Endothelial cell of umbilical vein (primary cell): ENCODE results near the gene ISL1. TPM values are rescaled to one million over a fixed set of nuclear protein-coding genes. Genes with fewer than 3 reads are reported as not detected.

Experiments
- BruUV-seq: library from RNA; stranded (reverse); fragments of 400-500 nt; replicated peaks from 2 replicates; lab custom pipeline; 2021; lab: Mats Ljungman, UMichigan
- CTCF ChIA-PET: fragments of 300-600, 350-600 bp; sonication (Branson Sonifier 250); formaldehyde crosslinking; loops from one replicate; lab custom pipeline; 2021; ENCODE audit warnings: antibody characterized with exemption, inconsistent platforms; lab: Charles Lee
- POLR2A ChIA-PET: fragments of 300-600, 350-600 bp; sonication (Branson Sonifier 250); formaldehyde crosslinking; loops from one replicate; lab custom pipeline; 2021; ENCODE audit warnings: antibody characterized with exemption, inconsistent platforms; lab: Charles Lee
- DNase-seq: peaks from one replicate; pipeline ENCODE4 v3.0.0-alpha.2; 2011; ENCODE audit warnings: low read depth, low spot score
- FAIRE-seq: peaks from 2 replicates; lab custom pipeline; 2011; peaks lifted over from hg19 to GRCh38; lab: Jason Lieb, UNC
- H2AFZ ChIP-seq: 2 replicates; pipeline ENCODE4 v1.6.0; 2012; ENCODE audit warnings: low read depth, low read length, control low read depth, inconsistent platforms
- H3K27ac ChIP-seq: 2 replicates; pipeline ENCODE4 v1.5.1; 2011; ENCODE audit warnings: low read depth, mild to moderate bottlenecking, control low read depth, low read length, moderate library complexity; ENCODE audit not compliant: insufficient read depth
- H3K27me3 ChIP-seq, 2 experiments: 2 replicates each; pipeline versions ENCODE4 v1.6.0 to v1.6.1; 2011; ENCODE audit warnings: low read length in 2 of 2, mixed read lengths in 1 of 2; ENCODE audit not compliant: control insufficient read depth in 2 of 2, insufficient read depth in 2 of 2
- H3K36me3 ChIP-seq, 2 experiments: 2 replicates in 1 of 2; 3 replicates in 1 of 2; pipeline ENCODE4 v1.5.1; 2011; ENCODE audit warnings: low read length in 2 of 2, mild to moderate bottlenecking in 1 of 2, moderate library complexity in 1 of 2; ENCODE audit not compliant: control insufficient read depth in 2 of 2, insufficient read depth in 2 of 2; ENCODE audit errors: extremely low read depth in 1 of 2
- H3K4me1 ChIP-seq: 3 replicates; pipeline ENCODE4 v1.5.1; 2011; ENCODE audit warnings: mild to moderate bottlenecking, low read length; ENCODE audit not compliant: control insufficient read depth, insufficient read depth; ENCODE audit errors: extremely low read depth
- H3K4me2 ChIP-seq: 2 replicates; pipeline ENCODE4 v1.6.1; 2011; ENCODE audit warnings: low read length, control low read depth, mixed read lengths; ENCODE audit not compliant: insufficient read depth
- H3K4me3 ChIP-seq, 3 experiments: fragments of 200-600 bp in 1 of 3; sonication (generic), shearing (Covaris generic) in 1 of 3; replicated peaks in 1 of 3; 2 replicates each; pipeline ENCODE4 v1.5.1; 2011 to 2016; ENCODE audit warnings: control low read depth in 3 of 3, low read length in 3 of 3, mild to moderate bottlenecking in 2 of 3, inconsistent platforms in 1 of 3, low read depth in 1 of 3, moderate library complexity in 1 of 3; ENCODE audit not compliant: insufficient read depth in 1 of 3
- H3K79me2 ChIP-seq: 2 replicates; pipeline ENCODE4 v1.6.0; 2012; ENCODE audit warnings: low read length, inconsistent platforms; ENCODE audit not compliant: control insufficient read depth, insufficient read depth
- H3K9ac ChIP-seq: replicated peaks from 2 replicates; pipeline ENCODE3; 2011; ENCODE audit warnings: low read length, control low read depth; ENCODE audit not compliant: insufficient read depth; ENCODE audit errors: extremely low read depth
- H3K9me1 ChIP-seq: replicated peaks from 3 replicates; pipeline ENCODE4 v1.6.0; 2011; ENCODE audit warnings: mild to moderate bottlenecking, low read length; ENCODE audit not compliant: control insufficient read depth, insufficient read depth; ENCODE audit errors: extremely low read depth
- H3K9me3 ChIP-seq: replicated peaks from 2 replicates; pipeline ENCODE4 v1.5.1; 2012; ENCODE audit warnings: low read length, inconsistent platforms; ENCODE audit not compliant: control insufficient read depth, insufficient read depth
- H4K20me1 ChIP-seq: replicated peaks from 2 replicates; pipeline ENCODE3; 2011; ENCODE audit warnings: mild to moderate bottlenecking, low read length; ENCODE audit not compliant: control insufficient read depth, insufficient read depth; ENCODE audit errors: extremely low read depth
- CTCF ChIP-seq, 2 donors: IDR thresholded peaks; 1 replicate in 1 of 2; 2 replicates in 1 of 2; pipeline ENCODE4 v1.5.1; 2011; ENCODE audit warnings: low read length in 2 of 2, mild to moderate bottlenecking in 2 of 2, moderate library complexity in 2 of 2, control low read depth in 1 of 2, inconsistent platforms in 1 of 2, low read depth in 1 of 2; ENCODE audit not compliant: insufficient read depth in 1 of 2; ENCODE audit errors: extremely low read depth in 1 of 2
- EZH2 ChIP-seq: IDR thresholded peaks from 2 replicates; pipeline ENCODE4 v1.6.1; 2012; ENCODE audit warnings: borderline replicate concordance, low read depth, mild to moderate bottlenecking, moderate library complexity, low read length, inconsistent platforms; ENCODE audit not compliant: severe bottlenecking
- FOS ChIP-seq: IDR thresholded peaks from 2 replicates; pipeline ENCODE4 v1.6.1; 2011; ENCODE audit warnings: mild to moderate bottlenecking, low read length, moderate library complexity, borderline replicate concordance; ENCODE audit not compliant: insufficient read depth
- GATA2 ChIP-seq: IDR thresholded peaks from 2 replicates; pipeline ENCODE4 v1.7.0; 2011; ENCODE audit warnings: low read depth, mild to moderate bottlenecking, moderate library complexity, mixed read lengths, low read length; ENCODE audit not compliant: insufficient read length, insufficient read depth
- JUN ChIP-seq: IDR thresholded peaks from 2 replicates; pipeline ENCODE4 v1.6.1; 2011; ENCODE audit warnings: borderline replicate concordance, low read depth; ENCODE audit not compliant: insufficient read length, insufficient read depth
- MAX ChIP-seq: IDR thresholded peaks from 2 replicates; pipeline ENCODE4 v1.6.1; 2011; ENCODE audit not compliant: insufficient read depth, insufficient read length
- MYC ChIP-seq: IDR thresholded peaks from one replicate; pipeline ENCODE4 v1.6.1; 2011; ENCODE audit warnings: mild to moderate bottlenecking, low read depth, low read length
- POLR2A ChIP-seq: IDR thresholded peaks from 2 replicates; pipeline ENCODE4 v1.6.1; 2012; ENCODE audit warnings: low read depth, mild to moderate bottlenecking, control low read depth, low read length
- POLR2AphosphoS5 ChIP-seq: IDR thresholded peaks from 2 replicates; pipeline ENCODE4 v1.6.1; 2012; ENCODE audit warnings: low read depth, mild to moderate bottlenecking, control low read depth, low read length, moderate library complexity; ENCODE audit not compliant: insufficient read depth
- dilution Hi-C: fragments of 300-500 bp; cut with MboI; formaldehyde crosslinking; loops from one replicate; pipeline ENCODE4 v1.15.0; 2019; ENCODE audit warnings: low sequenced_read_pairs; ENCODE audit not compliant: extremely low pct_ligation_motif_present
- intact Hi-C: fragments of 100-400 bp; cut with micrococcal nuclease; formaldehyde crosslinking; loops from one replicate; pipeline ENCODE4 v1.10.0; 2022
- polyA plus RNA-seq, 4 experiments: library from polyadenylated mRNA; depleted of rRNA in 3 of 4; stranded (reverse) in 3 of 4; unstranded in 1 of 4; fragments of >200 nt; gene quantifications; 2 replicates each; pipeline versions ENCODE4 v1.2.1 to v1.2.3, GENCODE V29; 2011 to 2012; ENCODE audit warnings: missing spikeins in 1 of 4
- total RNA-seq: library from RNA; stranded (reverse); gene quantifications from 2 replicates; pipeline ENCODE4 v1.2.3, GENCODE V29; 2021

The ISL1 gene
- total and polyA plus RNA-seq, 2 donors (not counting 3 experiments of a cell fraction or from before 2014, with no cell fraction given): 0.28 to 1.1 TPM

DNA sequence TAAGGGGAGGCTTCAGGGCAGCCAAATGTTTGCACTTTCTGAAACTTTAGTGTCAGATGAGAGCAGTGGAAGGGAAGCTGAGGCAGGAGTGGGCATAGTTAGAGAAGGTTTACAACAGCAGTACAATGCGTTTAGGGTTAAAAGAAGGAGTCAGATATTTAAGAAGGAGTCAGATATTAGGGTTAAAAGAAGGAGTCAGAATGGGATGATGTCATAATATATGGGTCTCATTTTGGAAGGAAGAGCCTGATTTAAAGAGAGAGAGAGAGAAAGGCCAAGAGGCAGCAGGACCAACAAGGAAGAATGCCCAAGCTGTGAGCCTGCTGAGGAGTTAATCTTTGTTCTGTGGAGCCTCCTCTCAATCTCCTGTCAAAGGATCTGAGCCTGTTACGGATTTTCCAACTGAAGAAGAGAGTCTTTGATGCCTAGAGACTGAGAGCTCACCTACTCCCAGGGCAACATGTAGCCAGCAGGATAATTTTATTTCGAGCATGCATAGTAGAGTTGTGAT, 9.5 kb downstream of the ISL1 start:
- intact Hi-C loops: no loop called here
- FAIRE-seq: no peak

DNA sequence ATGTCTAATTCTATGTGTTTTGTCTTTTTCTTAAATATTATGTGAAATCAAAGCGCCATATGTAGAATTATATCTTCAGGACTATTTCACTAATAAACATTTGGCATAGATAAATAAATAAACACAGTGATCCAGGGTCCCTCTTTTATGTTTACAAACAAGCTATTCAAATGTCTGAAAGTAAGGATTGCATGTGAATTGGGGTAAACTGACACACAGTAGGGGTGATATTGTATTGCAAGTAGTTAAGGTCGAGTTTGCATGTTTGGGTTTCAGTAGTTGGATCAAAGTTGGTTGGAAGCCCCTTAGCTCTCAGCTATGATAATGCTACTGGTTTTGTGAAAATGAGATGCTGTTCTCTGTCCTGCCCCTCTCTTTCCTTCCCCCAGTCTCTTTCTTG, 11.4 kb downstream of the ISL1 start:
- Histone ChIP-seq H3K9me3 (no peaks in the 10 kb centered on the region), H3K4me2 (no peak overlapping the region), H3K36me3 (no peaks in the 10 kb centered on the region), H2AFZ (no peak overlapping the region), H3K27ac (no peak overlapping the region), H3K9ac (no peak overlapping the region), H3K9me1 (no peaks in the 10 kb centered on the region), H3K4me3 (no peak overlapping the region), H4K20me1 (no peaks in the 10 kb centered on the region), H3K4me1 (no peaks in the 10 kb centered on the region), H3K27me3 (peaks cover 19 to 25% of the 10 kb centered on the region in 2 experiments), H3K79me2 (no peaks in the 10 kb centered on the region)
- TF ChIP-seq CTCF (IDR thresholded peaks at IDR 0.05; ENCODE audit: extremely low read depth in 1 of 2, insufficient read depth in 1 of 2, low read depth in 1 of 2, low read length in 2 of 2) (no peak), MYC (no peak), EZH2 (no peak), POLR2AphosphoS5 (no peak), GATA2 (no peak), JUN (no peak), MAX (no peak), POLR2A (no peak), FOS (no peak)
- BruUV-seq: no TSS peak
- FAIRE-seq: no peak
- ChIA-PET CTCF (no interaction called here), POLR2A (no interaction called here)
- intact Hi-C loops: no loop called here
- dilution Hi-C loops: no loop called here
- no peak for DNase-seq

More for the DNA sequence above, 9.5 kb downstream of the ISL1 start:
- Histone ChIP-seq H2AFZ (no peak overlapping the region), H3K9me1 (no peaks in the 10 kb centered on the region), H3K9me3 (no peaks in the 10 kb centered on the region), H3K4me3 (no peak overlapping the region), H3K4me1 (no peaks in the 10 kb centered on the region), H3K79me2 (no peaks in the 10 kb centered on the region), H3K36me3 (no peaks in the 10 kb centered on the region), H3K9ac (no peak overlapping the region), H3K27me3 (peaks cover 11 to 21% of the 10 kb centered on the region in 2 experiments), H3K4me2 (no peak overlapping the region), H4K20me1 (no peaks in the 10 kb centered on the region), H3K27ac (no peak overlapping the region)
- no TSS peak for BruUV-seq
- dilution Hi-C loops: no loop called here
- POLR2A ChIA-PET: no interaction called here
- no peak for DNase-seq
- TF ChIP-seq POLR2AphosphoS5: no peak
- no peak for TF ChIP-seq FOS
- TF ChIP-seq JUN: no peak
- TF ChIP-seq MAX: no peak
- no peak for TF ChIP-seq GATA2
- CTCF ChIA-PET: interaction anchor here (1.0 to 1.5 kb wide), 2 partner anchors 12 to 206 kb away, joined by 3 read pairs; no protein-coding TSS in a partner anchor
